HEK293T (cell line): ENCODE results near the gene NLGN2.

Experiments used
- CTCF ChIA-PET: fragments of 350-600 bp; formaldehyde crosslinking; extraction: SDS; loops from one replicate; lab custom pipeline; 2021; ENCODE audit warnings: antibody characterized with exemption, inconsistent platforms; lab: Yijun Ruan, JAX
- POLR2A ChIA-PET: fragments of 350-600 bp; formaldehyde crosslinking; extraction: SDS; loops from one replicate; lab custom pipeline; 2020; ENCODE audit warnings: antibody characterized with exemption, inconsistent platforms; lab: Yijun Ruan, JAX
- DNase-seq: peaks from one replicate; pipeline ENCODE4 v3.0.0; 2012; ENCODE audit warnings: mixed read lengths; ENCODE audit errors: extremely low spot score
- ARNT ChIP-seq: fragments of 450-650 bp; IDR thresholded peaks from 2 replicates; pipeline ENCODE4 v1.6.1; 2017; ENCODE audit warnings: mild to moderate bottlenecking
- BHLHE40 ChIP-seq: fragments of 450-650 bp; IDR thresholded peaks from 2 replicates; pipeline ENCODE4 v1.6.1; 2016; ENCODE audit warnings: mild to moderate bottlenecking, moderate library complexity, borderline replicate concordance
- CTBP1 ChIP-seq: fragments of 450-650 bp; IDR thresholded peaks from 2 replicates; pipeline ENCODE4 v1.6.1; 2016; ENCODE audit warnings: borderline replicate concordance
- ELF4 ChIP-seq: fragments of 450-650 bp; IDR thresholded peaks from 2 replicates; pipeline ENCODE4 v1.6.1; 2017; ENCODE audit warnings: antibody characterized with exemption
- FOXA1 ChIP-seq: fragments of 450-650 bp; IDR thresholded peaks from 2 replicates; pipeline ENCODE4 v1.6.1; 2016; ENCODE audit warnings: mild to moderate bottlenecking
- FOXK2 ChIP-seq: fragments of 450-650 bp; IDR thresholded peaks from 2 replicates; pipeline ENCODE4 v1.6.1; 2016; ENCODE audit warnings: mild to moderate bottlenecking
- FOXM1 ChIP-seq: fragments of 450-650 bp; IDR thresholded peaks from 2 replicates; pipeline ENCODE4 v1.6.1; 2017; ENCODE audit warnings: mild to moderate bottlenecking, borderline replicate concordance
- HDGF ChIP-seq: fragments of 450-650 bp; IDR thresholded peaks from 2 replicates; pipeline ENCODE4 v1.6.1; 2017; ENCODE audit warnings: antibody characterized with exemption, borderline replicate concordance
- L3MBTL2 ChIP-seq: fragments of 450-650 bp; conservative IDR thresholded peaks from 2 replicates; pipeline ENCODE4 v1.6.1; 2016; ENCODE audit warnings: mild to moderate bottlenecking
- LEF1 ChIP-seq: fragments of 450-650 bp; IDR thresholded peaks from 2 replicates; pipeline ENCODE4 v1.6.1; 2017; ENCODE audit warnings: mild to moderate bottlenecking, borderline replicate concordance
- NFRKB ChIP-seq: fragments of 450-650 bp; IDR thresholded peaks from 2 replicates; pipeline ENCODE4 v1.6.1; 2016; ENCODE audit warnings: mild to moderate bottlenecking, moderate library complexity
- SP1 ChIP-seq: fragments of 450-650 bp; IDR thresholded peaks from 2 replicates; pipeline ENCODE4 v1.6.1; 2017
- SUZ12 ChIP-seq: fragments of 450-650 bp; IDR thresholded peaks from 2 replicates; pipeline ENCODE4 v1.6.1; 2016; ENCODE audit warnings: mild to moderate bottlenecking
- TARDBP ChIP-seq: fragments of 450-650 bp; IDR thresholded peaks from 2 replicates; pipeline ENCODE4 v1.6.1; 2016
- ZNF384 ChIP-seq: fragments of 450-650 bp; IDR thresholded peaks from 2 replicates; pipeline ENCODE4 v1.6.1; 2016
- TF ChIP-seq, protein P1 (sequence below): fragments of 450-650 bp; IDR thresholded peaks from 2 replicates; pipeline ENCODE4 v1.6.1; 2016

The NLGN2 gene

GRCh38 chr17:7409716-7410115, 2.1 kb downstream of the NLGN2 start:
- POLR2A ChIA-PET: interaction anchor here (1.3 to 1.4 kb wide), 2 partner anchors 26 to 31 kb away, joined by 3 to 4 read pairs; partner anchors contain the start of gene TMEM102
- DNase-seq: no peak
- CTCF ChIA-PET: no interaction called here
- TF ChIP-seq LEF1 (no peak), BHLHE40 (no peak), CTBP1 (no peak), FOXK2 (no peak), FOXM1 (no peak), SP1 (no peak), ZNF384 (no peak), TARDBP (no peak), L3MBTL2 (no peak), HDGF (no peak)
- TF ChIP-seq, protein P1, sequence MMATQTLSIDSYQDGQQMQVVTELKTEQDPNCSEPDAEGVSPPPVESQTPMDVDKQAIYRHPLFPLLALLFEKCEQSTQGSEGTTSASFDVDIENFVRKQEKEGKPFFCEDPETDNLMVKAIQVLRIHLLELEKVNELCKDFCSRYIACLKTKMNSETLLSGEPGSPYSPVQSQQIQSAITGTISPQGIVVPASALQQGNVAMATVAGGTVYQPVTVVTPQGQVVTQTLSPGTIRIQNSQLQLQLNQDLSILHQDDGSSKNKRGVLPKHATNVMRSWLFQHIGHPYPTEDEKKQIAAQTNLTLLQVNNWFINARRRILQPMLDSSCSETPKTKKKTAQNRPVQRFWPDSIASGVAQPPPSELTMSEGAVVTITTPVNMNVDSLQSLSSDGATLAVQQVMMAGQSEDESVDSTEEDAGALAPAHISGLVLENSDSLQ: no peak

GRCh38 chr17:7410634-7411426, 3.2 kb downstream of the NLGN2 start:
- CTCF ChIA-PET: no interaction called here
- POLR2A ChIA-PET: interaction anchor here (1.4 kb wide), 1 partner anchor 30 kb away, joined by 3 read pairs; no protein-coding TSS in a partner anchor
- no peak for DNase-seq
- no peak for TF ChIP-seq SP1
- no peak for TF ChIP-seq SUZ12
- no peak for TF ChIP-seq BHLHE40

DNA sequence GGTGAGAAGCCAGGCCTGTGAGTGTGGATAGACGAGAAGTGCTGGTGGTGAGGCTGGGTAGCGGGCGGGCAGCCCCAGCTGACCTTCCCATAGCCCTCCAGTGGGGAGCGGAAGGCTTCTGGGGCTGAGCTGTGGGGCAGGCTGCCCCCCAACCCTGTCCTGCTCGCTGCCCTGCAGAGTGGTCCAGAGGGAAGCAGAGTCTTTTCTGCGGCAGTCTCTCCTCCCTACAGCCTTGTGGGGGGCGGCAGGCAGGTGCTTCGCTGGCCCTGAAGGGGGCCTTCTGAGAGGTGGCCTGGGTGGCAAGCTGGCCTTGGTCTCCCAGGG, 3.7 kb downstream of the NLGN2 start:
- TF ChIP-seq FOXA1 (no peak), FOXK2 (no peak), SUZ12 (no peak), L3MBTL2 (no peak), LEF1 (no peak), FOXM1 (no peak), HDGF (no peak), TARDBP (no peak), NFRKB (no peak)
- TF ChIP-seq, protein P1: no peak
- no peak for DNase-seq
- ChIA-PET POLR2A (interaction anchor here (1.0 kb wide), 1 partner anchor 74 kb away, joined by 3 read pairs; no protein-coding TSS in a partner anchor), CTCF (no interaction called here)

- ChIA-PET CTCF (interaction anchor here (0.6 kb wide), 1 partner anchor 149 kb away, joined by 3 read pairs; no protein-coding TSS in a partner anchor), POLR2A (interaction anchor here (1.0 kb wide), 1 partner anchor 9 kb away, joined by 5 read pairs; the partner anchor contains the start of gene TMEM256)
- DNase-seq: no peak
- TF ChIP-seq CTBP1 (no peak), ELF4 (no peak), FOXA1 (no peak), SUZ12 (no peak), SP1 (no peak), NFRKB (no peak), HDGF (no peak), FOXM1 (no peak), TARDBP (no peak), ARNT (no peak), ZNF384 (no peak)
- TF ChIP-seq, protein P1: no peak
These were observed 5.8 kb downstream of the NLGN2 start for GRCh38 chr17:7413346-7413985.

- TF ChIP-seq SUZ12 (no peak), CTBP1 (no peak), ARNT (no peak), LEF1 (no peak), TARDBP (no peak), FOXA1 (no peak), FOXK2 (no peak)
- DNase-seq: no peak
- POLR2A ChIA-PET: no interaction called here
- CTCF ChIA-PET: no interaction called here
These were observed 7.2 kb downstream of the NLGN2 start for GRCh38 chr17:7414837-7415236.

- TF ChIP-seq SUZ12 (no peak), FOXA1 (no peak), BHLHE40 (no peak), HDGF (no peak), L3MBTL2 (no peak)
- CTCF ChIA-PET: no interaction called here
- POLR2A ChIA-PET: no interaction called here
- DNase-seq: no peak
These were observed 8.1 kb downstream of the NLGN2 start for GRCh38 chr17:7415784-7416183.
